ENCODE data around the gene ACSS1. TPM values are rescaled to one million over a fixed set of nuclear protein-coding genes. Genes with fewer than 3 reads are reported as not detected.

ACSS1 gene
- total RNA-seq, 4 donors from 2014 or later: 33.7 to 42.3 (median 38.4) TPM

GRCh38 chr20:25081730-25082497, 24.0 kb upstream of the ACSS1 start, which contains the start of gene VSX1:
Gene VSX1 (minus strand): TSS chr20:25082141. CDS start chr20:25082096, 45 bp downstream.
- TF ChIP-seq POLR2A (IDR thresholded peaks at IDR 0.05) (no peak), CTCF (IDR thresholded peaks at IDR 0.05) (no peak)
- intact Hi-C loops (cut with DNase I; ENCODE audit: low total_unique reads): loop anchor here (10.0 kb wide), 1 partner anchor 113 kb away; the partner anchor contains the start of gene ENTPD6
- WGBS, 2 donors: 8 to 9% methylated on average over 41 to 55 of the region's 67 CpGs
- peak in 1 of 2 donors; percentile 84 for DNase-seq (ENCODE audit: low spot score in 2 of 2)
- no peak within 1 kb of the TSS for H3K4me3 ChIP-seq (ENCODE audit: low read depth, poor library complexity, severe bottlenecking)

- DNase-seq (ENCODE audit: low spot score in 2 of 2): peak in 1 of 2 donors; percentile 80
- TF ChIP-seq CTCF (IDR thresholded peaks at IDR 0.05) (no peak), POLR2A (IDR thresholded peaks at IDR 0.05) (no peak)
- H3K4me3 ChIP-seq (ENCODE audit: low read depth, poor library complexity, severe bottlenecking): no peak overlapping the region
- intact Hi-C loops (cut with DNase I; ENCODE audit: low total_unique reads): loop anchor here (10.0 kb wide), 1 partner anchor 114 kb away; the partner anchor contains the start of gene ENTPD6
- WGBS, 2 donors: 5 to 8% methylated on average over 25 to 53 of the region's 54 CpGs
Observed at GRCh38 chr20:25081065-25081729, 23.3 kb upstream of the ACSS1 start.

- 60 to 67% methylated on average over 4 of the region's 4 CpGs for WGBS, 2 donors
- TF ChIP-seq CTCF (IDR thresholded peaks at IDR 0.05) (no peak), POLR2A (IDR thresholded peaks at IDR 0.05) (no peak)
- intact Hi-C loops (cut with DNase I; ENCODE audit: low total_unique reads): no loop called here
- no peak for DNase-seq (ENCODE audit: low spot score in 2 of 2)
- H3K4me3 ChIP-seq (ENCODE audit: low read depth, poor library complexity, severe bottlenecking): no peak overlapping the region
Observed at GRCh38 chr20:25079171-25079570, 21.2 kb upstream of the ACSS1 start.

- intact Hi-C loops (cut with DNase I; ENCODE audit: low total_unique reads): no loop called here
- no peak for DNase-seq (ENCODE audit: low spot score in 2 of 2)
- TF ChIP-seq CTCF (IDR thresholded peaks at IDR 0.05) (no peak), POLR2A (IDR thresholded peaks at IDR 0.05) (no peak)
- H3K4me3 ChIP-seq (ENCODE audit: low read depth, poor library complexity, severe bottlenecking): no peak overlapping the region
- WGBS, 2 donors: 70 to 84% methylated on average over 8 of the region's 8 CpGs
Observed at GRCh38 chr20:25078662-25079061, 20.7 kb upstream of the ACSS1 start.

GRCh38 chr20:25077610-25078169, 19.8 kb upstream of the ACSS1 start:
- intact Hi-C loops (cut with DNase I; ENCODE audit: low total_unique reads): no loop called here
- TF ChIP-seq CTCF (IDR thresholded peaks at IDR 0.05): no peak
- TF ChIP-seq POLR2A (IDR thresholded peaks at IDR 0.05): no peak
- H3K4me3 ChIP-seq (ENCODE audit: low read depth, poor library complexity, severe bottlenecking): no peak overlapping the region
- WGBS, 2 donors: 3 to 6% methylated on average over 25 to 38 of the region's 38 CpGs
- peak in 1 of 2 donors; percentile 90 for DNase-seq (ENCODE audit: low spot score in 2 of 2)
